Fibroblast of the conjunctiva (primary cell): ENCODE measurements around the gene LRRC37B.
"Not testable (repeated sequence)": the region's sequence is repeated elsewhere in the genome, so short reads cannot be mapped to it uniquely, and the experiment has no call there.

Source experiments
- DNase-seq: peaks from one replicate; pipeline ENCODE4 v3.0.0-alpha.2; 2010; ENCODE audit warnings: low read depth

LRRC37B gene

DNA sequence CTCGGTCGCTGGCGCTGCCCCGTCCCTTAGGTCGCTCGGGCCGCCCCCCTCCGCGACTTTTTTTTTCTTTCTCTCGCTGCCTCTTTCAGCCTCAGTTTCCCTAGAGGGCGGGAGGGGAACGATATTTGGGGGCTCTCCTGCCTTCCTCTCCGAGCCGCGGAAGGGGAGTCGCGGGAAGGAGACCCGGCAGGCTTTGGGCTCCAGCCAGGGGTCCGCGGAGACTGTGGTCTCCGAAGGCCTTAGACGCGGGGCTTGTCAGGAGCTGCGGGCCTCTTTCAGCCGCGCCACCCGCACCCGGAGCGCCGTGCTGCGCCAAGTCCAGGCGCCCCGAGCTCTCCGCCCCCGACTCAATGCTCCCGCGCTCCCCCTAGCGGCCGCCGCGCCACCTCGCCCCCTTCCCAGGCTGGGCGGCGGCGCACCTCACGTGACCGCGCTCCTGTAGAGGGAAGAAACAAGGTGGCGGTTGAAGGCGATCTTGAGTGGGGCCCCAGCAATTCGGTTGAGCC lies at the start of gene LRRC37B:
Gene LRRC37B (plus strand): TSS at position 427 of the 506 bp plus-strand sequence. CDS start 14,010 bp downstream, outside the sequence.
- peak; percentile 47 for DNase-seq

DNA sequence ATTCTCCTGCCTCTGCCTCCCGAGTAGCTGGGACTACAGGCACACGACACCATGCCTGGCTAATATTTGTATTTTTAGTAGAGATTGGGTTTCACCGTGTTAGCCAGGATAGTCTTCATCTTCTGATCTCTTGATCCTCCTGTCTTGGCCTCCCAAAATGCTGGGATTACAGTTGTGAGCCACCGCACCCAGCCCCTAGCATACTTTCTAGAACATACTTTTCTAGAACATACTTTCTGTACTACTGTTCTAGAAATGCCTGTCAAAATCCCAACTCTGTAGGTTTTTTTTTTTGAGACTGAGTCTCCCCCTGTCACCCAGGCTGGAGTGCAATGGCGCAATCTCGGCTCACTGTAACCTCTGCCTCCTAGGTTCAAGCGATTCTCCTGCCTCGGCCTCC lies 43.1 kb upstream of the LRRC37B start:
- DNase-seq, result not testable (repeated sequence)

DNA sequence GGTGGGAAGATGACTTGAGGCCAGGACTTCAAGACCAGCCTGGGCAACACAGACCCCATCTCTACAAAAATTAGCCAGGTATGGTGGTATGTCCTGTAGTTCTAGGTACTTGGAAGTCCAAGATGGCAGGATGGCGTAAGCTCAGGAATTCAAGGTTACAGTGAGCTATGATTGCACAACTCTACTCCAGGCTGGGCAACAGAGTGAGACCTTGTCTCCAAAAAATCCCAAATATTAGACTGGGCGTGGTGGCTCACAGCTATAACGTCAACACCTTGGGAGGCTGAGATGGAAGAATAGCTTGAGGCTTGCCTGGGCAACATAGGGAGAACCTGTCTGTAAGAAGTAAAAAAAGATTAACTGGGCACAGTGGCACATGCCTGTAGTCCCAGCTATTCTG lies 39.5 kb upstream of the LRRC37B start:
- DNase-seq, result no peak

DNA sequence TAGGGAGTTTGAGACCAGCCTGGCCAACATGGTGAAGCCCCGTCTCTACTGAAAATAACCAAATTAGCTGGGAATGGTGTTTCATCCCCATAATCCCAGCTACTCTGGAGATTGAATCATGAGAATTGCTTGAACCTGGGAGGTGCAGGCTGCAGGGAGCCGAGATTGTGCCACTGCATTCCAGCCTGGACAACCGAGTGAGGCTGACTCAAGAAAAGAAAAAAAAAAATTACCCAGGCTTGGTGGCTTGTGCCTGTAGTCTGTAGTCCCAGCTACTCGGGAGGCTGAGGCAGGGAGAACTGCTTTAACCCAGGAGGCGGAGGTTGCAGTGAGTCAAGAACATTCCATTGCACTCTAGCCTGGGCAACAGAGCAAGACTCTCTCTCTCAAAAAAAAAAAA lies 36.8 kb upstream of the LRRC37B start:
- not testable (repeated sequence) for DNase-seq

DNA sequence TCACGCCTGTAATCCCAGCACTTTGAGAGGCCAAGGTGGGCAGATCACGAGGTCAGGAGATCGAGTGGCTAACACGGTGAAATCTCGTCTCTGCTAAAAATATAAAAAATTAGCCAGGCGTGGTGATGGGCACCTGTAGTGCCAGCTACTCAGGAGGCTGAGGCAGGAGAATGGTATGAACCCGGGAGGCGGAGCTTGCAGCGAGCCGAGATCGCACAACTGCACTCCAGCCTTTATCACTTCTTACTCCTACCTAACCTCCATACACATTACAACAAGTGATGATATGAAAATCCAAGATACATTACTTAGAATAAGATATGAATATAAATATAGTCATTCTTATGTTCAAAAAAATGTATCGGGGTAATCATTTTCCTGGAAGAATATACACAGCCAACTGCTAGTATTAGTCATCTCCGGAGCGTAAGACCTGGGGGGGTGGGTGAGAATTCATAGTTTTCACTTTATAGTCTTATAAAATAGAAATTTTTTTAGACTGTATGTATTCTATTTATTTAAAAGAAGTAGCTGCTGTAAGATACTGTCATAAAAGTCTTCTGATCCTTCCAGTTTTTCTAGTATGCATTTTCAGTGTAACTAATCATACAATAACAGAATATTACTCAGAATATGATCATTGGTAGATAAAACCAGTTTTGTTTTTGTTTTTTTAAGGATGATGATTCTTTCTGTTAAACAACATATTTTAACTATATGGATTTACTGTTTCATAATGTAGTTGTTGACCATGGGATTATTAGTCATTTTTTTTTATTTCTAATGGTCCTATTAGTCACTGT lies 32.7 kb upstream of the LRRC37B start:
- DNase-seq, result not testable (repeated sequence)

DNA sequence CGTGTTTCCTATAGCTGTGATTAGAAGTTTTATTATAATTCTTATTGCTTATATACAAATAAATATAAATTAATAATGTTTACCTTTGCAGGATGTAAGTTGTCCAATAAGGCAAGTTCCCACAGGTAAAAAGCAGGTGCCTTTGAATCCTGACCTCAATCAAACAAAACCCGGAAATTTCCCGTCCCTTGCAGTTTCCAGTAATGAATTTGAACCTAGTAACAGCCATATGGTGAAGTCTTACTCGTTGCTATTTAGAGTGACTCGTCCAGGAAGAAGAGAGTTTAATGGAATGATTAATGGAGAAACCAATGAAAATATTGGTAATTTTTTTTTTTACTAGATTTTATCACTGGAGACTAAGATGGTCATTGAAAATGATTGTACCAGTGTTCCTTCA lies 31.8 kb upstream of the LRRC37B start:
- DNase-seq, result not testable (repeated sequence)

DNA sequence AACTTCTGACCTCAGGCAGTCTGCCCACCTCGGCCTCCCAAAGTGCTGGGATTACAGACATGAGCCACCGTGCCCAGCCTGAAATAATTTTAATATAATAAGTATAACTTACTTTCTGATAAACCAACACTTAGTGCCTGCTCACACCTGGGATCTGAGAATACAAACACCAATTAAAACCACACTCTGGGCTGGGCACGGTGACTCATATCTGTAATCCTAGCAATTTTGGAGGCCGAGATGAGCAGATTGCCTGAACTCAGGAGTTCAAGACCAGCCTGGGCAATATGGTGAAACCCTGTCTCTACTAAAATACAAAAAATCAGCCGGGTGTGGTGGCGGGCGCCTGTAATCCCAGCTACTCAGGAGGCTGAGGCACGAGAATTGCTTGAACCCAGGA lies 15.4 kb upstream of the LRRC37B start:
- DNase-seq, result not testable (repeated sequence)

DNA sequence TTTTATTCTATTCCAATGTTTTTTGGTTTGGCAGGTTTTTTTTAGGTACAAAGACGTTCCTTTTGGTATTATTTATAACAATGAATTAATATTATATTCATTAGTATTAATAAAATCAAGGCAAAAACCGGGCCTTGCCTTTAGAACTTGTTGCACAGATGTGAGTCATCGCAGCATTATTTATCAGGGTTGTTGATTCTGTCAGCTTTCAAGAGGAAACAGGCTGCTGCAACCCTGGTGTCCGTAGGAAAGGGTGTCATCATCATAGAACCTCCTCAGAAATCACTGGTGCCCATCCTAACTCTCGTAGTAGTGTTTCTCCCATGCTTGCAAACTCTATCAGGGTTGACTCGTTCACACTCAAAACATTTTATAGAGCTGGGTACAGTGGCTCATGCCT lies 10.2 kb upstream of the LRRC37B start:
- no peak for DNase-seq

DNA sequence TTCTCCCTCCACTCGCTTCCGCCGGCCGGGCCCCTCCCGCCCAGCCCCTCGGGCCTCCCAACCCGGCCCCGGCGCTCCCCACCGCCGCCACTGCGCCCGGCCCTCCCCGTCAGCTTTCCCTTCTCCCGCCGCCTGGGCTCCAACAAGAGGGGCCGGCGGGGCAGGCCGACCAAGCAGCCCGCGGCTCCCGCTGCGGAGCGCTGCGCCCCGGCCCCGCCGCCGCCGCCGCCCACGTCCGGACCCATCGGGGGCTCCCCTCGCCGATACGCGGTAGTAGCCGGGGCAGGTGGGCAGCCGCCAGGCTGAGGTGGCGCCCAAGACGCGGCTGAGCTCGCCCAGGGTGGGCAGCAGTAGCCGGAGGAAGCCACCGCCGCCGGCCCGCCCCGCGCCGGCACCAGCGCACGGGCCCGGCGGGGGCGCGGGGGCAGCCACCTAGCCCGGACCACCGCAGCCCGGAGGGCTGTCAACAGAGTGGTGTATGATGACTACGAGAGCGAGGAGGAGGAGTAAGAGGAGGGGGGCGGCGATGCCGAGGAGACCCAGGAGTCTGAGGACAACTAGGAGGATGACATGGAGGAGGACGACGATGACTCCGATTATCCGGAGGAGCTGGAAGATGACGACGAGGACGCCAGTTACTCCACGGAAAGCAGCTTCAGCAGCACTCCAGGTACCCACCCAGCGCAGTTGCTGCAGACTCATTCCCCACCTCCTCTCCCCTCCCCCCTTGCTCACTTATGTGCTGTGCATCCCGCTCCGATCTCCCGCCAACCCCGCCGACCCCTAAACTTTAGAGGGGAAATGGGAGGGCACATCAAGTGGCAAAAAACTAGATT lies 498 bp downstream of the LRRC37B start:
- no peak for DNase-seq

DNA sequence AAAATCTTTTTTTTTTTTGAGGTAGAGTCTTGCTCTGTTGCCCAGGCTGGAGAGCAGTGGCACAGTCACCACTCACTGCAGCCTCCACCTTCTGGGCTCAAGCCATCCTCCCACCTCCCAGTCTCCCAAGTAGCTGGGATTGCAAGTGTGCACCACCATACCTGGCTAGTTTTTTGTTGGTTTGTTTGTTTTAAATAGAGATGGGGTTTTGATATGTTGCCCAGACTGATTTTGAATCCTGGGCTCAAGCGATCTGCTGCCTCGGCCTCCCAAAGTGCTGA lies 2.0 kb downstream of the LRRC37B start:
- DNase-seq, result no peak

DNA sequence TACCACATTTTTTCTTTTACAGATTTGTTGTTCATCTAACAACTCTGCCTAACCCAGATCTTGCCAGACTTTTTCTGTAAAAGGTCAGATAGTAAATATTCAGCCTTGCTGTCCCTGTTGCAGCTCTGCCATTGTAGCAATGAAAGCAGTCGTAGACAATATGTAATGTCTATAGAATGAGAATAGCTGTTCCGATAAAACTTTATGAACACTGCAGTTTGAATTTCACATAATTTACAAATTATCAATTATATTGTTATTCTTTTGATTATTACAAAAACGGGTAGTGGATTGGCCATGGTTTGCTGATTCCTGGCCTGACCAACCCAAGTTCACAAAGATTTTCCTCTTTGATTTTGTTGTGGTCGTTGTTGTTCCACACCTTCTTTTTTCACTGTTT lies 2.9 kb downstream of the LRRC37B start:
- no peak for DNase-seq

DNA sequence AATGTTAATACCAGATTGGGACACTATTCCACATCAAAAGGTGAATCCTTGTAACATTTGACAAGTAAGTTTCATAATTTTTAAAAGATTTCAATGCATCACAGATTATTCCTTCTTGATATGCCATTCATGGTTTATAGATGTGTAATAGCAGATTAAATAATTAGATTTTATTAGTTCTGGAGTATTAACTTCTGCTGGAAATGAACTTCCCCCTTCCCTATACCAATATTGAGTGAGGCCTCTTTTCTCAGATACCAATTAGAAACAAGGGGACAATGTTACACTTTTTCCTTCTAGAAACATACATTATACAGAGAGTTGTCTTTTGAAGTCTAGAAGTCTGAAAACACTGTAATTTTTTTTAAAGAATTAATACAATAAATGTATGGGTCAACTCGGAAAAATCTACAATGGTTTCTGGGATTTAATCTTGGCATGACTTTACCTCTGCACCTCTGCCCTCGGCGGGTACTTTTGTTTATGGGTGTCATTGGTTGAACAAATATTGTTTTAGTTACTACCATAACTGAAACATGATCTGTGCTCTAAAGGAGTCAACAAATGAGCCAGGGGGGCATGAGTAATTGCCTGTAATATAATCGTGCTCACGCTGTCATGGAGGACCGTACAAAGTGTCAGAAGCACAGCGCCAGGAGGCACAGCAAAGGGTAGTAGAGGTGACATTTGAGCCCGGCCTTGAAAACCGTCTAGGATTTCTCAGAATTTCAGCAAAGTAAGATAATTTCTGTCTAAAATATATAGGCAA lies 8.2 kb downstream of the LRRC37B start:
- no peak for DNase-seq

DNA sequence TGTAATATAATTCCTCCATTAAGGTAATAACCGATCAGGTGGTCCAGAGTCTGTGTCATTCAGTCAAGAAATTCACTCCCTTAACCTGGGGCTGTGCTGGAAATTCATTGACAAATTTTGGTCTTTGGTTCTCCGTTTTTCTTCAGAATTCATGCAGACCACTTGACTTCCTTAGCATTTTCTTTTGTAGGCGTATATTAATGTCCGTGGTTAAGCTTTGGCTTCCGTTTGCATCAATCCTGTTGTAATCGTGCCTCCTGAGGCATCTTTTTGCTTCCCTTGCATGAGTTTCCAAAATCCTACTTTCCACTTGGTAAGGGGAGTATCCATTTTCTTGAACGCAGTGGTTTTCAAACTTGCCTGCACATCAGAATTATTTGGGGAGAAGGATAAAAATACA lies 9.0 kb downstream of the LRRC37B start:
- no peak for DNase-seq

DNA sequence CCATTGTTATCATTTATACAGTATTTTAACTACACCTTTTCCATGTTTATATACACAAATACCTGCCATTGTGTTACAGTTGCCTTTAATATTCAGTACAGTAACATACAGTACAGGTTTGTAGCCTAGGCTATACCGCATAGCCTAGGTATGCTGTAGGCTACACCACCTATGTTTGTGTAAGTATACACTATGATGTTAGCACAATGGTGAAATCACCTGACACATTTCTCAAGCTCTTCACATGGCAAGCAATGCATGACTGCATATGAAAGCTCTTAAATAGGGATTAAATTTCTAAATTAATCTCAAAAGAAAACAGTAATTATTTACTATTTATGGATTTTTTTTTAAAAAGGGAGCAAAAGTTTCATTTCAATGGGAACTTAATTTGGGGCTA lies 12.0 kb downstream of the LRRC37B start:
- no peak for DNase-seq

DNA sequence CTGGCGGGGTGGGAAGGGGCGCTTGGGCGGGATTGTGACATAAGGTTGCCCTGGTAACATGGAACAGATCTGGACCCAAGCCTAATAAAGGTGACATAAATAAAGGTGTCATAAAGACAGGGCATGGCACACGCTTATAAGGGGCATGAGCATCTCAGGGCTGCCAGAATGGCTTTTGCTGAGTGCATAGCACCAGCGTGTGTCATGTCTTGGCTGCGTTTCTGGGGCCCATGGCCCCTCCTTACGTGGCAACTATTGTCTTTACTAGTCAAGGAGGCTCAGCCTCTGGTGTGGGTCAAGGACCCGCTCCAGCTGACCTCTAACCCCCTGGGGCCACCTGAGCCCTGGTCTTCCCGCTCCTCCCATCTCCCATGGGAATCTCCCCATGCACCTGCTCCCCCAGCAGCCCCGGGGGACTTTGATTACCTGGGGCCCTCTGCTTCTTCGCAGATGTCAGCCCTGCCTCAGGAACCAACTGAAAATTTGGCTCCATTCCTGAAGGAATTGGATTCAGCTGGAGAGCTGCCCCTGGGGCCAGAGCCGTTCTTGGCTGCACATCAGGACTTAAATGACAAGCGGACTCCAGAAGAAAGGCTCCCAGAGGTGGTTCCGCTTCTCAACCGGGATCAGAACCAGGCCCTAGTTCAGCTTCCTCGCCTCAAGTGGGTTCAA lies 13.9 kb downstream of the LRRC37B start:
- DNase-seq, result no peak

DNA sequence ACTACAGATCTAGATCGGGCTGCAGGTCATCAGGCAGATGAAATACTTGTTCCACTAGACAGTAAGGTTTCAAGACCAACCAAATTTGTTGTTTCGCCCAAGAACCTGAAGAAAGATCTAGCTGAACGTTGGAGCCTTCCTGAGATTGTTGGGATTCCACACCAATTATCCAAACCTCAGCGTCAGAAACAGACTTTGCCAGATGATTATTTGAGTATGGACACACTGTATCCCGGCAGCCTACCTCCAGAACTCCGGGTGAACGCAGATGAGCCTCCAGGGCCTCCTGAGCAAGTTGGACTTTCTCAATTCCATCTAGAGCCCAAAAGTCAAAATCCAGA lies 14.4 kb downstream of the LRRC37B start:
- DNase-seq, result no peak

DNA sequence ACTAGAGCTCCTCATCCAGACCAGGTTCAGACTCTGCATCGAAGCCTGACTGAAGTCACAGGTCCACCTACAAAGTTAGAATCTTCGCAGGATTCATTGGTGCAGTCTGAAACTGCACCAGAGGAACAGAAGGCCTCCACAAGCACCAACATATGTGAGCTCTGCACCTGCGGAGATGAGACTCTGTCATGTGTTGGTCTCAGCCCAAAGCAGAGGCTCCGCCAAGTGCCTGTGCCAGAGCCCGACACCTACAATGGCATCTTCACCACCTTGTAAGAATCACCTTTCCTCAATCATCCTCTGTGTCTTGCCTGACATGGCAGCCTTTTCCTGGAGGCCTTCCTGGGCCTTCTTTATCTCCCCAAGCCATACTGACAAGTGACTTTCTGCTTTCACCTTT lies 15.4 kb downstream of the LRRC37B start:
- DNase-seq, result not testable (repeated sequence)

DNA sequence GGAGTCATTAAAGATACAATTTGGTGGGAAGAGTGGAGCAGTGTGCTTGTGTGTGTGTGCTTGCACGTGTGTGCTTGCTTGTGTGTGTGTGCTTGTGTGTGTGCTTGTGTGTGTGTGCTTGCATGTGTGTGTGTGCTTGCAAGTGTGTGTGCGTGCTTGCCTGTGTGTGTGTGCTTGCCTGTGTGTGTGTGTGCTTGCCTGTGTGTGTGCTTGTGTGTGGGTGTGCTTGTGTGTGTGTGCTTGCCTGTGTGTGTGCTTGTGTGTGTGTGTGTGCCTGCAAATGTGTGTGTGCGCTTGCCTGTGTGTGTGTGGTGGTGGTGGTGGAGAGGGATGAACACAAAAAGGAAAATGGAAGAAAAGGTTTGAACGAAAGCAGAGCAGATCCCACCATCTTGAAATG lies 20.1 kb downstream of the LRRC37B start:
- DNase-seq, result not testable (repeated sequence)

DNA sequence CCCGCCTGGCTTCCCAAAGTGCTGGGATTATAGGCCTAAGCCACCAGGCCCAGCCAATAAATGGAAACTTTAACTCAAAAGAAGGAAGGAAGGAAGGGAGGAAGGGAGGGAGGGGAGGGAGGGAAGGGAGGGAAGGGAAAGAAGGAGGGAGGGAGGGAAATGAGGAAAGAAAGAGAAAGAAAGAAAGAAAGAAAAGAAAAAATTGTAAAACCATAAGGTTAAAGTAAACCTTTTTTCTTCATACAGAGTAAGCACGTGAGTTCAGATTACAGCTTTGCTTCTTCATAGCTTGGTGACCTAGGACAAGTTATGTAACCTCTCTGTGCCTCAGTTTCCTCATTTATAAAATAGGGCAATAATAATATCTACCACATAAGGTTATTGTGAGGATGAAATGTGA lies 26.0 kb downstream of the LRRC37B start:
- no peak for DNase-seq

DNA sequence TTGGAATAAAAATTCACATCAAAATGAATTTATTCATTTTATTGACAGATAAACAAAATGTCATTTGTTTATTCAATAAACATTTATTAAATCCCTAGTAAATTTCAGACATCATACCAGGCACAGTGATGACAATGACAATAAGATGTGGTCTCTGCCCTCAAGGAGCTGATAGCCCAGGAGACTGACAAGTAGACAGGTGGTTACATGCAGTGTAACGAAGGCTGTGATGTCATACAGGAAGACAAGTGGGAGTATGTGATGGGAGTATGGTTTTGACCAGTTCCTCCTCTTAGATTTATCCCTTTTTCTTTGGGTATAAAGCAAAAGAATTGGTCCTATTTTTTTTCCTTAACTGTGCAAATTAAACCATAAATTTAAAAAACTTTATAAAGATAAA lies 26.6 kb downstream of the LRRC37B start:
- not testable (repeated sequence) for DNase-seq

DNA sequence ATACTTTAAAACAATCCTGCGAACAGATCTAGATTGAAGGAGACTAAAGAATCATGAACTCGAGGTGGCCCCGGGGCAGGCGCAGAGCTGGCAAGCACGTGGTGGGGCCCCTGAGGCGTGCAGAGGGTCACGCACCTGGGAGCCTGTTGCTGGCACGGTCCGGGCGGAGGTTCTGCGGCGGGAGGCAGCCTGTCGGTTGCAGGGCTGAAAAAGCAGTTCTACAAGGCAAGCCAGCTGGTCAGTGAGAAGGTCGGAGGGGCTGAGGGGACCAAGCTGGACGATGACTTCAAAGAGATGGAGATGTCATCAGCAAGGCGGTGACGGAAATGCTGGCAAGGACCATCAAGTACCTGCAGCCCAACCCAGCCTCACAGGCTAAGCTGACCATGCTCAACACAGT lies 33.1 kb downstream of the LRRC37B start:
- not testable (repeated sequence) for DNase-seq

DNA sequence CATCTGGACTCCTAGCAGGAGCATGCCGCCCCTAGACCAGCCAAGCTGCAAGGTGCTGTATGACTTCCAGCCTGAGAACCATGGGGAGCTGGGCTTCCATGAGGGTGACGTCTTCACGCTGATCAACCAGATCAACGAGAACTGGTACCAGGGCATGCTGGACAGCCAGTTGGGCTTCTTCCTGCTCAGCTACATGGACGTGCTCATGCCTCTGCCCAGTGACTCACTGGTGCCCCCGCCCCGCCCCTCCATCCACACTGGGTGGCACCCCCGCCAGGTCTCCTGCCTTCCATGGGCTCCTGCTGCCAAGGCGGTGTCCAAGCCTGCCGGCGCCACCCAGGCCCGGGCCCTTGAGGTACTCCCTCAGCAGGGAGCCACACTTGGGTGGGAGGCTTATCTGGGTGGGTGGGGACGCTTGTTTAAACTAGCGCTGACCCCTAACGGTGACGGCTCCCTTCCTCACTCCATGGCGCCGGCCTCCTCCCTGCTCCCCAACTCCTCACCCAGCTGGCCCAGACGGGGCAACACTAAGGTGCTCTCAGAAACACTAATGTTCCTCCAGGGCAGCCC lies 34.2 kb downstream of the LRRC37B start:
- DNase-seq, result not testable (repeated sequence)
